Right atrium auricular region (tissue), 2 donors: ENCODE data around the gene MEIOC. TPM values are rescaled to one million over a fixed set of nuclear protein-coding genes. Genes with fewer than 3 reads are reported as not detected.

Source experiments
- DNase-seq: peaks from one replicate; pipeline ENCODE4 v3.0.0-alpha.2; 2019; ENCODE audit warnings: low spot score
- H3K27ac ChIP-seq, 2 donors: fragments of 200-600 bp; sonication (generic); 1 replicate in 1 of 2; 2 replicates in 1 of 2; pipeline ENCODE4 v1.5.1; 2016 to 2019
- H3K27me3 ChIP-seq, 2 donors: fragments of 200-600 bp; sonication (generic); one replicate each; pipeline versions ENCODE4 v1.5.1 to v1.6.0; 2017 to 2019
- H3K36me3 ChIP-seq: fragments of 200-600 bp; sonication (generic); one replicate; pipeline ENCODE4 v1.5.1; 2016
- H3K4me1 ChIP-seq, 2 donors: fragments of 200-600 bp; sonication (generic); one replicate each; pipeline versions ENCODE4 v1.5.1 to v1.6.0; 2017 to 2019
- H3K4me3 ChIP-seq, 2 donors: fragments of 200-600 bp; sonication (generic); 1 replicate in 1 of 2; 2 replicates in 1 of 2; pipeline ENCODE4 v1.5.1; 2017 to 2019; ENCODE audit warnings: mild to moderate bottlenecking in 1 of 2, moderate library complexity in 1 of 2
- H3K9me3 ChIP-seq, 2 donors: fragments of 200-600 bp; sonication (generic); one replicate each; pipeline ENCODE4 v1.5.1; 2019
- total RNA-seq, 2 donors: library from RNA; depleted of rRNA; stranded (reverse); fragments of >200 nt; gene quantifications; one replicate each; pipeline ENCODE4 v1.1.0, GENCODE V29; 2016
- TF ChIP-seq, protein P1 (sequence below), 2 donors: fragments of 200-600 bp; sonication (generic); IDR thresholded peaks; one replicate each; pipeline ENCODE4 v1.5.1; 2019; ENCODE audit warnings: antibody characterized with exemption in 2 of 2

The MEIOC gene
- total RNA-seq, 2 donors from 2014 or later, result 0.44 TPM; not detected in 1

- Histone ChIP-seq H3K9me3 (no peaks in the 10 kb centered on the region), H3K27me3 (peaks cover 0 to 20% of the 10 kb centered on the region in 2 donors), H3K36me3 (no peaks in the 10 kb centered on the region), H3K4me3 (no peak overlapping the region), H3K4me1 (peaks cover 0 to 8% of the 10 kb centered on the region in 2 donors), H3K27ac (no peak overlapping the region)
- TF ChIP-seq, protein P1, sequence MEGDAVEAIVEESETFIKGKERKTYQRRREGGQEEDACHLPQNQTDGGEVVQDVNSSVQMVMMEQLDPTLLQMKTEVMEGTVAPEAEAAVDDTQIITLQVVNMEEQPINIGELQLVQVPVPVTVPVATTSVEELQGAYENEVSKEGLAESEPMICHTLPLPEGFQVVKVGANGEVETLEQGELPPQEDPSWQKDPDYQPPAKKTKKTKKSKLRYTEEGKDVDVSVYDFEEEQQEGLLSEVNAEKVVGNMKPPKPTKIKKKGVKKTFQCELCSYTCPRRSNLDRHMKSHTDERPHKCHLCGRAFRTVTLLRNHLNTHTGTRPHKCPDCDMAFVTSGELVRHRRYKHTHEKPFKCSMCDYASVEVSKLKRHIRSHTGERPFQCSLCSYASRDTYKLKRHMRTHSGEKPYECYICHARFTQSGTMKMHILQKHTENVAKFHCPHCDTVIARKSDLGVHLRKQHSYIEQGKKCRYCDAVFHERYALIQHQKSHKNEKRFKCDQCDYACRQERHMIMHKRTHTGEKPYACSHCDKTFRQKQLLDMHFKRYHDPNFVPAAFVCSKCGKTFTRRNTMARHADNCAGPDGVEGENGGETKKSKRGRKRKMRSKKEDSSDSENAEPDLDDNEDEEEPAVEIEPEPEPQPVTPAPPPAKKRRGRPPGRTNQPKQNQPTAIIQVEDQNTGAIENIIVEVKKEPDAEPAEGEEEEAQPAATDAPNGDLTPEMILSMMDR (IDR thresholded peaks at IDR 0.05), result no peak
- no peak for DNase-seq
Measured at GRCh38 chr17:44652727-44653126, 3.5 kb upstream of the MEIOC start.

DNA sequence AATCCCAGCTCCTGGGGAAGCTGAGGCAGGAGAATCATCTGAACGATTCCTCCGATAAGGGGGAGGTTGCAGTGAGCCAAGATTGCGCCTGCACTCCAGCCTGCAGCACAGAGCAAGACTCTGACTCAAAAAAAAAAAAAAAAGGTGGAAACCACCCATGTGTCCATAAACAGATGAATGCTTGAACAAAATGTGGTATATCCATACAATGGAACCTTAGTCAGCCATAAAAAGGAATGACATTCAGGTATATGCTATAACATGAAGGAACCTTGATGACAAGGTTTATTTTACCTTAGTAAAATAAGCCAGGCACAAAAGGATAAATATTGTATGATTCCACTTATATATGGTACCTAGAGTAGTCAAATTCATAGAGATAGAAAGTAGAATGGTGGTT, 2.9 kb upstream of the MEIOC start:
- Histone ChIP-seq H3K4me3 (no peak overlapping the region), H3K4me1 (peaks cover 0 to 8% of the 10 kb centered on the region in 2 donors), H3K27me3 (peaks cover 0 to 20% of the 10 kb centered on the region in 2 donors), H3K36me3 (no peaks in the 10 kb centered on the region), H3K9me3 (no peaks in the 10 kb centered on the region), H3K27ac (no peak overlapping the region)
- TF ChIP-seq, protein P1 (IDR thresholded peaks at IDR 0.05), result no peak
- no peak for DNase-seq

- TF ChIP-seq, protein P1 (IDR thresholded peaks at IDR 0.05), result no peak
- H3K9me3 ChIP-seq, result no peaks in the 10 kb centered on the region
- H3K27ac ChIP-seq, result no peak overlapping the region
Measured at GRCh38 chr17:44653954-44654353, 2.3 kb upstream of the MEIOC start.

DNA sequence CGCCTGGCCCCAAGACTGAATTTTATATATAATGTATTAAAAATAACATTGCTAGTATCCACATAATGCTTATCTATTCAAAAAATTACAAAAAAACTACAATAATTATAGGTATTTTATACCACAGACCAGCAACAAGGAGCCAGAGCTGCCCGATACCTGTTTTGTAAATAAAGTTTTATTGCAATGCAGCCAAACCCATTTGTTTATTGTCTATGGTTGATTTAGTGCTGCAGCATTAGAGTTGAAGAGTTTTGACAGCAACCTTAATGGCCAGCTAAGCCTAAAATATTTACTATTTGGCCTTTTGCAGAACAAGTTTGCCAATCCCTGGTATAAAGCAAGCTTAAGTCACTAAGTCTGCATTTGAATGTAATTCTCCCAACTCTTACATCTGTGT, 5.6 kb downstream of the MEIOC start:
- Histone ChIP-seq H3K27ac (no peak overlapping the region), H3K36me3 (no peaks in the 10 kb centered on the region), H3K9me3 (no peaks in the 10 kb centered on the region), H3K4me3 (no peak overlapping the region), H3K4me1 (no peaks in the 10 kb centered on the region), H3K27me3 (peaks cover 0 to 4% of the 10 kb centered on the region in 2 donors)
- TF ChIP-seq, protein P1 (IDR thresholded peaks at IDR 0.05), result no peak
- DNase-seq, result no peak

More at GRCh38 chr17:44653954-44654353, 2.3 kb upstream of the MEIOC start:
- peaks cover 0 to 20% of the 10 kb centered on the region in 2 donors for H3K27me3 ChIP-seq
- no peak overlapping the region for H3K4me3 ChIP-seq
- no peak for DNase-seq
- no peaks in the 10 kb centered on the region for H3K36me3 ChIP-seq
- peaks cover 0 to 8% of the 10 kb centered on the region in 2 donors for H3K4me1 ChIP-seq

GRCh38 chr17:44663095-44663494, 6.8 kb downstream of the MEIOC start:
- DNase-seq, result no peak
- no peak overlapping the region for H3K4me3 ChIP-seq
- H3K27ac ChIP-seq, result no peak overlapping the region
- H3K9me3 ChIP-seq, result no peaks in the 10 kb centered on the region
- no peaks in the 10 kb centered on the region for H3K27me3 ChIP-seq
- TF ChIP-seq, protein P1 (IDR thresholded peaks at IDR 0.05), result no peak
- H3K36me3 ChIP-seq, result no peaks in the 10 kb centered on the region
- H3K4me1 ChIP-seq, result no peaks in the 10 kb centered on the region

DNA sequence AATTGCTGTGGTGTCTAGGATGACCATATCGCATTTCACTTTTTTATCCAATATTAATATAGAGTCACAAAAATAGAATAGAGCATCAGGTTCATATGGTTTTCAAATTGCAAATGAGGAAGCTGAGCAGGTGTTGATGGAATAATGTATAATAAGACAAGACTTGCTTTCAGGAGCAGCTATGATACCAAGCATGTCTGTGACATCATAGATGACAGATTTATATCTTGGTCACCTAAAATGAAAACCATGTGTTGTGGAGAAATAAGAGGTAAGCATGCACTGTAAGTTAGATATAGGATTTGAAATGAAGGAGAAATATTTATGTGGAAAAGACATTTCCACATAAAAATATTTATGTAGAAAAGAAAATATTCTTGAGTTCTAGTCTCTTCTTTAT, 8.6 kb downstream of the MEIOC start:
- Histone ChIP-seq H3K9me3 (no peaks in the 10 kb centered on the region), H3K4me3 (no peak overlapping the region), H3K36me3 (no peaks in the 10 kb centered on the region), H3K4me1 (no peaks in the 10 kb centered on the region), H3K27me3 (no peaks in the 10 kb centered on the region), H3K27ac (no peak overlapping the region)
- TF ChIP-seq, protein P1 (IDR thresholded peaks at IDR 0.05), result no peak
- no peak for DNase-seq
